ENCODE measurements around the gene SYCE1L. TPM values are rescaled to one million over a fixed set of nuclear protein-coding genes. Genes with fewer than 3 reads are reported as not detected.
A peak's percentile ranks its signal among the peaks of the same experiment; 100 is the strongest.

The SYCE1L gene
- total RNA-seq, 2 experiments from 2014 or later: 1.9 to 9.9 TPM

GRCh38 chr16:77190478-77191258 lies 8.5 kb upstream of the SYCE1L start, which contains the start of gene MON1B:
TSS of gene MON1B (plus strand) at chr16:77191190. CDS start at chr16:77191486, 296 bp downstream.
- H3K27ac ChIP-seq (ENCODE audit: low read depth, low read length, poor library complexity, severe bottlenecking): peak within 1 kb of the TSS; percentile 93
- peak within 1 kb of the TSS; percentile 77 for H2AFZ ChIP-seq (ENCODE audit: low read length)
- peak; percentile 97 for DNase-seq (ENCODE audit: low spot score)
- peaks cover 33% of the 10 kb centered on the region for H3K36me3 ChIP-seq (ENCODE audit: insufficient read depth, low read length)
- peak within 1 kb of the TSS; percentile 99 for H3K4me3 ChIP-seq (ENCODE audit: low read depth, low read length, poor library complexity, severe bottlenecking)
- no peaks in the 10 kb centered on the region for H3K9me3 ChIP-seq (ENCODE audit: low read length)
- H3K9me2 ChIP-seq (ENCODE audit: insufficient read depth, low read length): peaks cover 5% of the 10 kb centered on the region; the same call in 1 of the 2 replicates
- 0 out of 2 replicates have a peak, but pooled peaks cover 15% of the 10 kb centered on the region for H4K20me1 ChIP-seq (ENCODE audit: insufficient read depth, low read length)
- intact Hi-C loops (cut with micrococcal nuclease; ENCODE audit: unreplicated experiment): loop anchor here (1.0 to 10.0 kb wide), 4 partner anchors 22 to 1758 kb away; partner anchors contain the start of genes CFDP1, KARS1, NUDT7 and TERF2IP
- H3K4me2 ChIP-seq (ENCODE audit: low read length): peak within 1 kb of the TSS; percentile 93
- no peak for TF ChIP-seq CTCF (conservative IDR thresholded peaks at IDR 0.05; ENCODE audit: low read length)
- no peak for TF ChIP-seq EZH2phosphoT487 (IDR thresholded peaks at IDR 0.05; ENCODE audit: borderline replicate concordance, low read depth, low read length)
- BruUV-seq (replicated peaks): no TSS peak
- POLR2A ChIA-PET: interaction anchor here (0.7 kb wide), 1 partner anchor 392 kb away, joined by 3 read pairs; no protein-coding TSS in a partner anchor
- H3K4me1 ChIP-seq (ENCODE audit: insufficient read depth, low read length, poor library complexity, severe bottlenecking): peaks cover 11% of the 10 kb centered on the region
- CTCF ChIA-PET (ENCODE audit: unreplicated experiment): no interaction called here
- H3K79me2 ChIP-seq (ENCODE audit: insufficient read depth, low read depth, low read length): peaks cover 25% of the 10 kb centered on the region

- H3K4me2 ChIP-seq (ENCODE audit: low read length): peak overlapping the region; percentile 93
- H4K20me1 ChIP-seq (ENCODE audit: insufficient read depth, low read length): 0 out of 2 replicates have a peak, but pooled peaks cover 15% of the 10 kb centered on the region
- H3K9me3 ChIP-seq (ENCODE audit: low read length): no peaks in the 10 kb centered on the region
- peak; percentile 49 for DNase-seq (ENCODE audit: low spot score)
- peaks cover 37% of the 10 kb centered on the region for H3K36me3 ChIP-seq (ENCODE audit: insufficient read depth, low read length)
- H2AFZ ChIP-seq (ENCODE audit: low read length): peak overlapping the region; percentile 77
- H3K4me3 ChIP-seq (ENCODE audit: low read depth, low read length, poor library complexity, severe bottlenecking): peak overlapping the region; percentile 99
- POLR2A ChIA-PET: interaction anchor here (0.7 kb wide), 1 partner anchor 393 kb away, joined by 3 read pairs; no protein-coding TSS in a partner anchor
- TF ChIP-seq EZH2phosphoT487 (IDR thresholded peaks at IDR 0.05; ENCODE audit: borderline replicate concordance, low read depth, low read length) (no peak), CTCF (conservative IDR thresholded peaks at IDR 0.05; ENCODE audit: low read length) (no peak)
- TSS peak; percentile 94 for BruUV-seq (replicated peaks)
- intact Hi-C loops (cut with micrococcal nuclease; ENCODE audit: unreplicated experiment): loop anchor here (5.0 to 10.0 kb wide), 2 partner anchors 533 to 1759 kb away; partner anchors contain the start of genes CFDP1 and NUDT7
- H3K79me2 ChIP-seq (ENCODE audit: insufficient read depth, low read depth, low read length): peaks cover 25% of the 10 kb centered on the region
- H3K27ac ChIP-seq (ENCODE audit: low read depth, low read length, poor library complexity, severe bottlenecking): peak overlapping the region; percentile 93
- H3K9me2 ChIP-seq (ENCODE audit: insufficient read depth, low read length): peaks cover 5% of the 10 kb centered on the region; the same call in 1 of the 2 replicates
- CTCF ChIA-PET (ENCODE audit: unreplicated experiment): no interaction called here
- peaks cover 11% of the 10 kb centered on the region for H3K4me1 ChIP-seq (ENCODE audit: insufficient read depth, low read length, poor library complexity, severe bottlenecking)
These were observed 7.8 kb upstream of the SYCE1L start for GRCh38 chr16:77191259-77191969.
